Measurements from ENCODE around the gene PLEKHA6. TPM values are rescaled to one million over a fixed set of nuclear protein-coding genes. Genes with fewer than 3 reads are reported as not detected.

PLEKHA6 gene
- total RNA-seq, 1 experiment from 2014 or later, result 0.30 TPM

DNA sequence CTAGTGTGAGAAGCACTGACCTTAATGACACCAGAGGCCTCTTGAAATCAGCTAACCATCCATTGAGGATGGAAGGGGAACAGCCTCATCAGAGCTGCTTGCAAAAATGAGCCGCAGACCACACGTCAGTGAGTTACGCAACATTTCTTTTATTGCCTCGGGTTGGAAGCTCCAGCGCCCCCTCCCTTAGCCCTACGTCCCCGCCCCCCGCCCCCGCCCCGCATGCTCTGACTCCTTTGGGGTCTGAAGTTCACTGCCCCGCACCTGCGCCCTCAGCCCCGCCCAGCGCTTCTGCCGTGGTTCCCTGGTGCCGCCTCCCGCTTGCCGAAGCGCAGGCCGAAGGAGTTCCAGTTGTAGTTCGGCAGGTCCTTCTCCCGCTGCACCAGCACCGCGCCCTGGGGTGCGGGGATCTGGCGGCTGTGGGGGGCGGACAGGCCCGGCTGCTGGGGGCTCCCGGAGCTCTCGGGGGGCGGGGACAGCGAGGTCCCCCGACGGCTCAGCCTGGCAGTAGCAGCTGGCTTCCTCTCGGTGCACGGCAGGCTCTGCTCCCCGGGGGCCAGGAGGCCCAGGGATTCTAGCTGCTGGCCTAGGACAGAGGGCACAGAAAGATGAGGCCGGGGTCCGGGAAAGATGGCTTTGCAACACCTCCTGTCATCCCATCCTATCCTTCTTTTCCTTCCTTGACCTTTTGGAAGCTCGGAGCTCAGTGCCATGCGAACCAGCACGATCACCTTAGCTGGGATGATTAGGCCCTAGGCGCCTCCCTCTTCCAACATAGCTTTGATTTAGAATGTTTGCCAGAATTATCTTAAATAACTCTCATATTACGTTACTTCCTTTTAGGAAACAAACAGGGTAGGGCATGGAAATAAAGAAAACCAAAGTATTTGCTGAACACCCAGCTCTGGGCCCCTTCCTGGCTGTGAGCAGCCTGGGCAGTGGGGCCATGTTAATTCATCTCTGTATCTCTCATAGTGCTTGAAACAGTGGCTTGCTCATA is 169.2 kb downstream of the PLEKHA6 start:
- Histone ChIP-seq H3K9me3 (ENCODE audit: low read length) (no peaks in the 10 kb centered on the region), H3K79me2 (ENCODE audit: low read length) (no peaks in the 10 kb centered on the region), H3K9ac (ENCODE audit: low read length) (no peak overlapping the region), H3K4me1 (ENCODE audit: low read length) (no peaks in the 10 kb centered on the region), H3K4me2 (ENCODE audit: low read depth, low read length, poor library complexity, severe bottlenecking) (no peak overlapping the region), H3K36me3 (ENCODE audit: insufficient read depth, low read length) (no peaks in the 10 kb centered on the region), H4K20me1 (ENCODE audit: insufficient read depth, low read depth, low read length) (no peaks in the 10 kb centered on the region), H2AFZ (ENCODE audit: low read length) (no peak overlapping the region), H3K27me3 (ENCODE audit: low read length) (no peaks in the 10 kb centered on the region), H3K9me2 (replicated peaks; ENCODE audit: insufficient read depth, low read length) (no peaks in the 10 kb centered on the region), H3K4me3 (ENCODE audit: low read length) (no peak overlapping the region), H3K27ac (ENCODE audit: low read length) (no peak overlapping the region)
- no peak for DNase-seq

DNA sequence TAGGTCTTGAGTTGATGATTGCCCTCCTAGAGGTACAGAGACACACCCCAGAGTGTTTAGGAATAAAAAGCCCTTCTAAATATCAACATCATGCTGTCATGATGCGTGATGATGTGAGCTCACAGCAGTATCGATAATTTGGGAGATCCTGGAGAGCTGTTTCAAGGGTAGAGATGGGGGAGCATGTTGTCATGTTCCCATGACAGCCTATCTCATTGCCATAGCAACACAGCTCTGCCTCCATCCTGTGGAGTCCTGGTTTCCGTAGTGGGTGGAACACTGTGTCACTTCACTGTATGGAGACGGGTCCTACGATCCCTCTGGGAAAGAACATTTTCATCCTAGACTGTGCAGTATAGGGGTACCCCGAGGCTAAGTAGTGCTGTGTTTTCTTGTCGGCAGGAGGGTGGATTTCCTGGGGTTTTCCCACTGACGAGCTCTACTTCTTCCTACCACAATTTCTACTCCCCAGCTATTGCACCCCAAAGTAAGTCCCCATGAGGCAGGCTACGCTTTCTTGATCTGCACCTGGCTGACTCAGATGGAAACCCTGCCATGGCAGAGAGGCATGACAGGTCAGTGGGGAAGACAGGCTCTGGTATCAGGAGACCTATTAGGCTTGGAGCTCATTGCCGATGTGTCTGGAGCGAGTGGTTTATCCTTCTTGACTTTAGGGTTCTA is 170.6 kb downstream of the PLEKHA6 start:
- no peaks in the 10 kb centered on the region for H3K9me3 ChIP-seq (ENCODE audit: low read length)
- H4K20me1 ChIP-seq (ENCODE audit: insufficient read depth, low read depth, low read length), result no peaks in the 10 kb centered on the region
- H3K27ac ChIP-seq (ENCODE audit: low read length), result no peak overlapping the region
- H3K36me3 ChIP-seq (ENCODE audit: insufficient read depth, low read length), result no peaks in the 10 kb centered on the region
- DNase-seq, result no peak
- H3K4me1 ChIP-seq (ENCODE audit: low read length), result no peaks in the 10 kb centered on the region
- no peaks in the 10 kb centered on the region for H3K27me3 ChIP-seq (ENCODE audit: low read length)
- H3K4me2 ChIP-seq (ENCODE audit: low read depth, low read length, poor library complexity, severe bottlenecking), result no peak overlapping the region
- H3K79me2 ChIP-seq (ENCODE audit: low read length), result no peaks in the 10 kb centered on the region
- no peak overlapping the region for H3K9ac ChIP-seq (ENCODE audit: low read length)
- no peak overlapping the region for H2AFZ ChIP-seq (ENCODE audit: low read length)
- H3K4me3 ChIP-seq (ENCODE audit: low read length), result no peak overlapping the region
- H3K9me2 ChIP-seq (replicated peaks; ENCODE audit: insufficient read depth, low read length), result no peaks in the 10 kb centered on the region

DNA sequence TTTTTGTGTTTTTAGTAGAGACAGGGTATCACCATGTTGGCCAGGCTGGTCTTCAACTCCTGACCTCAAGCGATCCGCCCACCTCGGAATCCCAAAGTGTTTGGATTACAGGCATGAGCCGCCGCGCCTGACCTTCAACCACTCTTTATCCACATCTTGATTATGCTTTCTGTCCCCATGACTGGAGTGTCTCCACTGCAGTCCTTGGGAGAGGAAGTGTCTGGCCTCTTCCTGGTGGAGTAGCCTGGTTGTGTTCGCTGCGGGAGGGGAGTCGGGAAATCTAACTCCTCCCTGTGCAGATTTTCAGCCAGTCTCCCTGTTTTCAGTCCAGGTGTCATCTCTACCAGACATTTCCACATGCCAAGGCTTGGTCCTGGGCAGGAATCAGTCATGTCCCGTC is 173.1 kb downstream of the PLEKHA6 start:
- no peaks in the 10 kb centered on the region for H3K27me3 ChIP-seq (ENCODE audit: low read length)
- no peaks in the 10 kb centered on the region for H3K9me2 ChIP-seq (replicated peaks; ENCODE audit: insufficient read depth, low read length)
- H3K4me3 ChIP-seq (ENCODE audit: low read length), result no peak overlapping the region
- H3K4me2 ChIP-seq (ENCODE audit: low read depth, low read length, poor library complexity, severe bottlenecking), result no peak overlapping the region
- no peaks in the 10 kb centered on the region for H3K36me3 ChIP-seq (ENCODE audit: insufficient read depth, low read length)
- no peaks in the 10 kb centered on the region for H3K9me3 ChIP-seq (ENCODE audit: low read length)
- no peak for DNase-seq
- H3K79me2 ChIP-seq (ENCODE audit: low read length), result no peaks in the 10 kb centered on the region
- H2AFZ ChIP-seq (ENCODE audit: low read length), result no peak overlapping the region
- H4K20me1 ChIP-seq (ENCODE audit: insufficient read depth, low read depth, low read length), result no peaks in the 10 kb centered on the region
- H3K9ac ChIP-seq (ENCODE audit: low read length), result no peak overlapping the region
- no peak overlapping the region for H3K27ac ChIP-seq (ENCODE audit: low read length)
- H3K4me1 ChIP-seq (ENCODE audit: low read length), result no peaks in the 10 kb centered on the region

GRCh38 chr1:204181116-204181515 is 178.6 kb downstream of the PLEKHA6 start:
- Histone ChIP-seq H3K4me2 (ENCODE audit: low read depth, low read length, poor library complexity, severe bottlenecking) (no peak overlapping the region), H3K4me1 (ENCODE audit: low read length) (no peaks in the 10 kb centered on the region)

DNA sequence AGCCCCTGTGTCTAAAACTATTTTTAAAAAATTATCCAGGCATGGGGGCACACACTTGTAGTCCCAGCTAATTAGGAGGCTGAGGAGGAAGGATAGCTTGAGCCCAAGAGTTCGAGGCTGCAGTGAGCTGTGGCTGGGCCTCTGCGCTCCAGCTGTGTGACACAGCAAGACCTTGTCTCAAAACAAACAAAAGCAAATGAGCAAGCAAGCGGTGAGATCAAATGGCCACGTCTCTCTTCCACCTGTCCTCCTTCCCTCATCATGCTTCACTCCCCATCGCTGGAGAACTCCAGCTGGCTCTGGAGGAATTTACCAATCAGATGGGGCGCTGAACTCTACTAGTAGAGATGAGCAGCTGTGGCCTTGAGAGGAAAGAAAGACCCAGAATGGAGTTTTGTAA is 179.6 kb downstream of the PLEKHA6 start:
- DNase-seq, result no peak

More at GRCh38 chr1:204181116-204181515, 178.6 kb downstream of the PLEKHA6 start:
- Histone ChIP-seq H4K20me1 (ENCODE audit: insufficient read depth, low read depth, low read length) (no peaks in the 10 kb centered on the region), H3K36me3 (ENCODE audit: insufficient read depth, low read length) (no peaks in the 10 kb centered on the region), H2AFZ (ENCODE audit: low read length) (no peak overlapping the region), H3K9me3 (ENCODE audit: low read length) (no peaks in the 10 kb centered on the region), H3K79me2 (ENCODE audit: low read length) (no peaks in the 10 kb centered on the region), H3K9ac (ENCODE audit: low read length) (no peak overlapping the region), H3K27me3 (ENCODE audit: low read length) (no peaks in the 10 kb centered on the region), H3K27ac (ENCODE audit: low read length) (no peak overlapping the region), H3K4me3 (ENCODE audit: low read length) (no peak overlapping the region), H3K9me2 (replicated peaks; ENCODE audit: insufficient read depth, low read length) (no peaks in the 10 kb centered on the region)
- no peak for DNase-seq

DNA sequence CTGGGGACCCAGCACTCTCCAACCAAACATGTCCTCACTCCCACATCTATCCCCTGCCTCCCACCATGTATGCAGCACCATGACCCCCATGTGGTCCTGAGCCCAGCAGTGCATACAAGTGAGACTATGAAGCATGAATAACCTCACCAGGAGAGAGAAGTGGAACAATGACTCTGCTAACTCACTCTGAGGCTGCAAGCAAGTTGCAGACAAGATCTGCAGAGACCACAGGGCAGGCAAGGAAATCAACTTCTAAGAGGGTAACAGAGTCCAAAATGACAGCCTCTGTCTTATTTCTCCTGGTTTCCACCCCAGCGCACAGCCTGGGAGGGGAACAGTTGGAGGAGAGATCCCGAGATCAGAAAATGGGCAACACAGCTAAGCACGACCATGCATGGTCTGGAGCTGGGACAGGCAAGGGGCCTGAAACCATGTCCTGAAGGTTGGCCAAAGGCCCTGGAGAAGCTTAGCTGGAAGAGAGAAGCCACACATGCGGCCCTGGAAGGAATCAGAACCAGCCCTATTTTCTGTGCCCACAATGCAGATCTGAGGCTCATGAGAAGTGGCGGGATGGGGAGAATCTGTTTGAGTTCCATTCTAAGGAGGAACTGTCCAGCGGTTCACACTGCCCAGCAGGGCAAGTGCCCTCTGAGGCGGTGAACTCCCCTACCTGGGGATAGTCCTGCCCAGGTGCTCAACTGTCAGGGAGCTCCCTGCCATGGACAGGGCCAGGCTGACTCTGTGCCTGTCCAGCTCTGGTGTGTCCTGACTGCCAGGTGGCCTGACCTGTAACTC is 181.0 kb downstream of the PLEKHA6 start:
- no peaks in the 10 kb centered on the region for H3K4me1 ChIP-seq (ENCODE audit: low read length)

More for the DNA sequence above, 179.6 kb downstream of the PLEKHA6 start:
- Histone ChIP-seq H3K27me3 (ENCODE audit: low read length) (no peaks in the 10 kb centered on the region), H3K4me3 (ENCODE audit: low read length) (no peak overlapping the region), H3K9me2 (replicated peaks; ENCODE audit: insufficient read depth, low read length) (no peaks in the 10 kb centered on the region), H4K20me1 (ENCODE audit: insufficient read depth, low read depth, low read length) (no peaks in the 10 kb centered on the region), H2AFZ (ENCODE audit: low read length) (no peak overlapping the region), H3K27ac (ENCODE audit: low read length) (no peak overlapping the region), H3K36me3 (ENCODE audit: insufficient read depth, low read length) (no peaks in the 10 kb centered on the region), H3K79me2 (ENCODE audit: low read length) (no peaks in the 10 kb centered on the region), H3K4me1 (ENCODE audit: low read length) (no peaks in the 10 kb centered on the region), H3K9me3 (ENCODE audit: low read length) (no peaks in the 10 kb centered on the region), H3K9ac (ENCODE audit: low read length) (no peak overlapping the region), H3K4me2 (ENCODE audit: low read depth, low read length, poor library complexity, severe bottlenecking) (no peak overlapping the region)

DNA sequence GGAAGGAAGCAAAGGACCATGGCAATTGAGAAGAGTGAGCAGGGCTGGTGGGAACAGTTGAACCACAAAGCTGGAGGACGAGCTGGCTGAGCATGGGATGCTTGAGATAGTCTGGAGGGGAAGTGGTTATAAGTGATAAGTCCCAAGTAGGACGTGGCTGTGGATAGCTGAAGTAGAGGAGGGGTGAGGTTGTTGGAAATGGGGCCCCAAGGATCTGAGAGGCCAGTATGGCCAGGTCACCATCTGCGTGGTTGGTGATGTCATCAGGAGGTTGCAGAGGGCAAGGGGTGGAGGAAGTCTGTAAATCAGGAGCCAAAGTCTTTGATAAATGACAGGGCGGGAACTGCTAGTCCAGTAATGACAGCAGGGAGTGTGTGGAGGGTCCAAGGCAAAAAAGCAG is 182.6 kb downstream of the PLEKHA6 start:
- no peaks in the 10 kb centered on the region for H3K36me3 ChIP-seq (ENCODE audit: insufficient read depth, low read length)
- no peak overlapping the region for H3K4me2 ChIP-seq (ENCODE audit: low read depth, low read length, poor library complexity, severe bottlenecking)
- H3K27ac ChIP-seq (ENCODE audit: low read length), result no peak overlapping the region
- no peaks in the 10 kb centered on the region for H3K27me3 ChIP-seq (ENCODE audit: low read length)
- no peaks in the 10 kb centered on the region for H3K4me1 ChIP-seq (ENCODE audit: low read length)
- H3K4me3 ChIP-seq (ENCODE audit: low read length), result no peak overlapping the region
- no peaks in the 10 kb centered on the region for H3K9me3 ChIP-seq (ENCODE audit: low read length)
- H3K9me2 ChIP-seq (replicated peaks; ENCODE audit: insufficient read depth, low read length), result no peaks in the 10 kb centered on the region
- H2AFZ ChIP-seq (ENCODE audit: low read length), result no peak overlapping the region
- no peak overlapping the region for H3K9ac ChIP-seq (ENCODE audit: low read length)
- H4K20me1 ChIP-seq (ENCODE audit: insufficient read depth, low read depth, low read length), result no peaks in the 10 kb centered on the region
- DNase-seq, result no peak
- no peaks in the 10 kb centered on the region for H3K79me2 ChIP-seq (ENCODE audit: low read length)

More for the DNA sequence above, 181.0 kb downstream of the PLEKHA6 start:
- H3K27ac ChIP-seq (ENCODE audit: low read length), result no peak overlapping the region
- no peak overlapping the region for H3K4me2 ChIP-seq (ENCODE audit: low read depth, low read length, poor library complexity, severe bottlenecking)
- no peak for DNase-seq
- no peaks in the 10 kb centered on the region for H4K20me1 ChIP-seq (ENCODE audit: insufficient read depth, low read depth, low read length)
- H3K27me3 ChIP-seq (ENCODE audit: low read length), result no peaks in the 10 kb centered on the region
- H3K36me3 ChIP-seq (ENCODE audit: insufficient read depth, low read length), result no peaks in the 10 kb centered on the region
- H3K9ac ChIP-seq (ENCODE audit: low read length), result no peak overlapping the region
- H3K9me2 ChIP-seq (replicated peaks; ENCODE audit: insufficient read depth, low read length), result no peaks in the 10 kb centered on the region
- H3K79me2 ChIP-seq (ENCODE audit: low read length), result no peaks in the 10 kb centered on the region
- H3K4me3 ChIP-seq (ENCODE audit: low read length), result no peak overlapping the region
- H3K9me3 ChIP-seq (ENCODE audit: low read length), result no peaks in the 10 kb centered on the region
- H2AFZ ChIP-seq (ENCODE audit: low read length), result no peak overlapping the region

GRCh38 chr1:204176049-204176448 is 183.7 kb downstream of the PLEKHA6 start:
- DNase-seq, result no peak
- no peaks in the 10 kb centered on the region for H3K9me2 ChIP-seq (replicated peaks; ENCODE audit: insufficient read depth, low read length)
- H3K9me3 ChIP-seq (ENCODE audit: low read length), result no peaks in the 10 kb centered on the region
- no peak overlapping the region for H3K4me3 ChIP-seq (ENCODE audit: low read length)
- no peaks in the 10 kb centered on the region for H3K36me3 ChIP-seq (ENCODE audit: insufficient read depth, low read length)
- H2AFZ ChIP-seq (ENCODE audit: low read length), result no peak overlapping the region
- no peaks in the 10 kb centered on the region for H3K79me2 ChIP-seq (ENCODE audit: low read length)
- H4K20me1 ChIP-seq (ENCODE audit: insufficient read depth, low read depth, low read length), result no peaks in the 10 kb centered on the region
- H3K4me1 ChIP-seq (ENCODE audit: low read length), result no peaks in the 10 kb centered on the region
- H3K27ac ChIP-seq (ENCODE audit: low read length), result no peak overlapping the region
- H3K27me3 ChIP-seq (ENCODE audit: low read length), result no peaks in the 10 kb centered on the region
- H3K4me2 ChIP-seq (ENCODE audit: low read depth, low read length, poor library complexity, severe bottlenecking), result no peak overlapping the region
- no peak overlapping the region for H3K9ac ChIP-seq (ENCODE audit: low read length)

All from Karpas-422 (cell line).